ENCODE data around the gene CASP1. TPM values are rescaled to one million over a fixed set of nuclear protein-coding genes. Genes with fewer than 3 reads are reported as not detected.
A peak's percentile ranks its signal among the peaks of the same experiment; 100 is the strongest.
"Not testable (repeated sequence)": the region's sequence is repeated elsewhere in the genome, so short reads cannot be mapped to it uniquely, and the experiment has no call there.

CASP1 gene
- total RNA-seq (10 to 100 TPM; 52.9 to 66.7 TPM), total RNA-seq (35.7 to 73.7 reads per million in 2 donors)

DNA sequence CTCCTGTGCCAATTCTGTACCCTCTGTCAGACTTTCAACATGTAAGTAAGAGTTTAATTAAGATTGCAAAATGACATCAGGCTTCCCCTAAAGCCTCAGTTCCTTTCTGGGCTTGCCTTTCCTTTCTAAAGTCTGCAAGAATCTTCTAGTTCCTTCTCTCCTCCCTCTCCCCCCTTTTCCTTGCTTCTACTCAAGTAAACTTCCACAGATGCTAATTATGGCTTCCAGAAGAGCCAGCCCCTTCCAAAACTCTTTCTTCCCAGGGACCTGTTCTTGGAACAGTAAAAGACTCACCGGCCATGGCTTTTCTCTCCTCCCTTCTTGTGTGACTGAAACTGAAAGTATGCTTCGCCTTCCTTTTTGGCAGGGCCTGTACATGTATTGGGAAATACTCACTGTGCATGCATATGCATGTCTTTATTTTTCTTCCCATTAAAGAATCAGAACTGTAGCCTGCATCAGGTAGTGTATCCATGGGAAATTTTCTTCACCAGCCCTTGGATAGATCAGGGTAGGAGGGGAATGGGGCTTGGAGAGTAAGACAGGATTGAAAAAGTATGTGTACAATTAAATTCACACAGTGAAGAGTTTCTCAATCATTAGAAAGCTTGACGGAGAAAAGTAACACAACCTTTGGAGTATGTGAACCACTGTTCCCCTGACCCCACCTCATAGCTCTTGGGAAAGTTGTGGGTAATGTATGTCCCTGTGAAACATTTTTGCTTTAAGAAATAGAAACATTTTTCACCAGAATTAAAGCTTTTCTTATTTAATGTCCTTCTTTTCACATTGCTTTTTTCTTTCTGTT is at the start of gene CASP1:
Gene CASP1, minus strand, starts transcription at position 332 of the 808 bp plus-strand sequence. Its CDS starts 31 bp downstream, at position 301.
- no peaks in the 10 kb centered on the region for H3K9me3 ChIP-seq (ENCODE audit: control insufficient read depth, low read length, poor library complexity, severe bottlenecking)
- Mint-ChIP-seq H3K27ac (peak within 1 kb of the TSS; percentile 98), H3K4me3 (peak within 1 kb of the TSS; percentile 100), H3K36me3 (ENCODE audit: low read depth) (peaks cover 15% of the 10 kb centered on the region), H3K4me1 (peaks cover 29% of the 10 kb centered on the region), H3K27me3 (no peaks in the 10 kb centered on the region)
- DNase-seq (no peak), ATAC-seq (peak; percentile 75)

DNA sequence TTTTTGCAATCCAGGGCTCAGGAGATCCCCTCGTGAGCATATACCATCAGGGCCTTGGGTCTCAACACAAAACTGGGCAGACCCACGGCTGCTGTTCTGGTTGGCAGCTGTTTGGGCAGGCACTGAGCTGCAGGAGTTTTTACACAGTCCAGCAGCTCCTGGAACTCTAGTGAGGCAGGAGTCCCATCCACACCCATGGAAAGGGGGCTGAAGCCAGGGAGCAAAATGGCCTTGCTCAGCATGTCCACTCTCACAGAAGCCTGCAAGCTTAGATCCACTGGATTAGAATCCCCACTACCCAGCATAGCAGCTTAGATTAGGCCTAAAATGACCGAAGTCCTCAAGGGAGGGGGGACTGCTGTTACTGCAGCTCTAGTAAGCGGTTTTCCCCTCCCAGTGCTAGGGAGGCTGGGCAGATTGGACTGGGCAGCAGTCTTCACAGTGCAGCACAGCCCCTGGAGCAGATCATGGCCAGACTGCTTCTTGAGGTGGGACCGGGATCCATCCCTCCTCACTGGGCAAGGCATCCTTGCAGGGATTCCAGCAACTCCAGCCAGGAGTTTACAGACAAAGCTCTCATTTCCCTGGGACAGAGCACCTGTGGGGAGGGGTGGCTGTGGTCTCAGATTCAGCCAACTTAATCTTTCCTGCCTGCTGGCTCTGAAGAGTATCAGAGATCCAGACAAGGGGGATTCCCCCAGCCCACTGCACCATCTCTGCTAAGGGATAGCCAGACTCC is 46.6 kb upstream of the CASP1 start:
- H3K9me3 ChIP-seq (ENCODE audit: control insufficient read depth, low read length, poor library complexity, severe bottlenecking) = no peaks in the 10 kb centered on the region
- DNase-seq (no peak), ATAC-seq (no peak)
- Mint-ChIP-seq H3K27me3 (peaks cover 9% of the 10 kb centered on the region), H3K4me3 (no peak overlapping the region), H3K27ac (no peak overlapping the region), H3K36me3 (ENCODE audit: low read depth) (no peaks in the 10 kb centered on the region), H3K4me1 (peaks cover 12% of the 10 kb centered on the region)

- H3K4me1 Mint-ChIP-seq = peaks cover 12% of the 10 kb centered on the region
- H3K36me3 Mint-ChIP-seq (ENCODE audit: low read depth); DNase-seq; ATAC-seq; H3K27me3 Mint-ChIP-seq; H3K9me3 ChIP-seq (ENCODE audit: control insufficient read depth, low read length, poor library complexity, severe bottlenecking): not testable (repeated sequence)
- H3K27ac Mint-ChIP-seq = peak overlapping the region; percentile 0
- H3K4me3 Mint-ChIP-seq = peak overlapping the region; percentile 53
Observed at GRCh38 chr11:105080171-105080906, 45.4 kb upstream of the CASP1 start.

GRCh38 chr11:105078283-105078682 is 43.3 kb upstream of the CASP1 start:
- H3K9me3 ChIP-seq (ENCODE audit: control insufficient read depth, low read length, poor library complexity, severe bottlenecking) = no peaks in the 10 kb centered on the region
- Mint-ChIP-seq H3K4me1 (peaks cover 12% of the 10 kb centered on the region), H3K4me3 (no peak overlapping the region), H3K36me3 (ENCODE audit: low read depth) (no peaks in the 10 kb centered on the region), H3K27me3 (peaks cover 15% of the 10 kb centered on the region), H3K27ac (no peak overlapping the region)
- ATAC-seq (no peak), DNase-seq (no peak)

DNA sequence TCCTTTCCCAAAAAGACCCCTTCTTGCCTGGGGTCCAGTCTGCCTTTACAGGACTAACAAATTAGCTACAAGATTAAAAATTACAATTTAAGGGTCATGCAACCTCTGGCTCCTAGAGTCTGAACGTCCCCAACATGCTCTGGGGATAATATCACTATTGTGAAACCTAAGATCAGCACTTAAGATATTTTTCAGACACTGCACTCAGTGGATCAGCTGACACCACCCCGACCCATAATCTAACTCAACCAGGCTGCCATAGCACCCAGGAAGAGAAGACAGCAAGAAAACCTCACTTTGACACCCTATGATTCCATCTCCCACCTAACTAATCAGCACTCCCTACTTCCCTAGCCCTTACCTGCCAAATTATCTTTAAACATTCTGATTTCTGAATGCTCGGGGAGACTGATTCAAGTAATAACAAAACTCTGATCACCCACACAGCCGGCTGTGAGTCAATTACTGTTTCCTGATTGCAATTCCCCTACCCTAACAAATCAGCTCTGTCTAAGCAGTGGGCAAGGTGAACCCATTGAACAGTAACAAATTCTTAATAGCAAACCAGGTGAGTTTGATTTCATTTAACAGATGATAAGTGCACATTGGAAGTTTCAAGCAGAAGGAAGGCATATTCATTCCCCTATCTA is 42.3 kb upstream of the CASP1 start:
- H3K27ac Mint-ChIP-seq; DNase-seq; ATAC-seq; H3K36me3 Mint-ChIP-seq (ENCODE audit: low read depth); H3K9me3 ChIP-seq (ENCODE audit: control insufficient read depth, low read length, poor library complexity, severe bottlenecking): not testable (repeated sequence)
- Mint-ChIP-seq H3K27me3 (peaks cover 15% of the 10 kb centered on the region), H3K4me1 (peaks cover 12% of the 10 kb centered on the region), H3K4me3 (peak overlapping the region; percentile 44)

GRCh38 chr11:105074166-105074530 is 39.2 kb upstream of the CASP1 start:
- Mint-ChIP-seq H3K27me3 (peaks cover 15% of the 10 kb centered on the region), H3K4me3 (no peak overlapping the region), H3K4me1 (peaks cover 20% of the 10 kb centered on the region), H3K27ac (no peak overlapping the region), H3K36me3 (ENCODE audit: low read depth) (no peaks in the 10 kb centered on the region)
- ATAC-seq (no peak), DNase-seq (no peak)
- H3K9me3 ChIP-seq (ENCODE audit: control insufficient read depth, low read length, poor library complexity, severe bottlenecking) = no peaks in the 10 kb centered on the region

GRCh38 chr11:105073456-105074165 is 38.7 kb upstream of the CASP1 start:
- H3K9me3 ChIP-seq (ENCODE audit: control insufficient read depth, low read length, poor library complexity, severe bottlenecking) = no peaks in the 10 kb centered on the region
- H3K4me3 Mint-ChIP-seq = no peak overlapping the region
- H3K36me3 Mint-ChIP-seq (ENCODE audit: low read depth) = peaks cover 4% of the 10 kb centered on the region
- ATAC-seq = no peak
- DNase-seq = no peak
- H3K4me1 Mint-ChIP-seq = peaks cover 24% of the 10 kb centered on the region
- H3K27me3 Mint-ChIP-seq = peaks cover 15% of the 10 kb centered on the region
- no peak overlapping the region for H3K27ac Mint-ChIP-seq

DNA sequence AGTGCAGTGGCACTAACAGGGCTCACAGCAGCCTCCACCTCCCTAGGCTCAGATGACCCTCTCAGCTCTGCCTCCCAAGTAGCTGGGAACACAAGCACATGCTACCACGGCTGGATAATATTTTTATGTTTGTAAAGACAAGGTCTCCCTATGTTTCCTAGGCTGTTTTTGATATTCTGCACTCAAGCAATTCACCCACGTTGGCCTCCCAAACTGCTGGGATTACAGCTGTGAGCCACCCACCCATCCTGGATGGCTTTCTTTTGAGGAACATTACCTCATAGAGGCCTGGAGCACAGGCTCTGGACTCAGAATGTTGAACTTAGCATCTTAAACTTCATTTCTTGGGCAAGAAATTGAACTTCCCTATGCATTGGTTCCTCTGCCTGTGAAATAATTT is 37.1 kb upstream of the CASP1 start:
- not testable (repeated sequence) for H3K4me3 Mint-ChIP-seq; ATAC-seq; H3K36me3 Mint-ChIP-seq (ENCODE audit: low read depth); DNase-seq; H3K9me3 ChIP-seq (ENCODE audit: control insufficient read depth, low read length, poor library complexity, severe bottlenecking); H3K27ac Mint-ChIP-seq
- Mint-ChIP-seq H3K27me3 (peaks cover 10% of the 10 kb centered on the region), H3K4me1 (peaks cover 25% of the 10 kb centered on the region)

DNA sequence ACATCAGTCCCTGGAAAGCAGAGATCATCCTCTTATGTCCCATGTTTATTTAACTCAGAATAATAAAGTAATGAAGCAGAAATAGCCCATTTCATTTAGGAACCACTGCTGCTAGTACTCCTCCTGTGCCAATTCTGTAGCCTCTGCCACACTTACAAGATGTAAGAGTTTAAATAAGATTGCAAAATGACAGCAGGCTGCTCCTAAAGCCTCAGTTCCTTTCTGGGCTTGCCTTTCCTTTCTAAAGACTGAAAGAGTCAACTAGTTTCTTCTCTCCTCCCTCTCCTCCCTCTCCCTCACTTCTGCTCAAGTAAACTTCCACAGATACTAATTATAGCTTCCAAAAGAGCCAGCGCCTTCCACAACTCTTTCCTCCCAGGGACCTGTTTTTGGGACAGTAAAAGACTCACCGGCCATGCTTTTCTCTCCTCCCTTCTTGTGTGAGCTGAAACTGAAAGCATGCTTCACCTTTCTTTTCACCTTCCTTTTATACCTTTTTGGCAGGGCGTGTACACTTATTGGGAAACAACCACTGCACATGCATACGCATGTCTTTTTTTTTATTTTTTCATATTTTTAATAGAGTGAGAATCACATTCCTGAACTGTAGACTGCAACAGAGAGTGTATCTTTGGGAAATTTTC is 36.3 kb upstream of the CASP1 start:
- peak; percentile 64 for ATAC-seq

DNA sequence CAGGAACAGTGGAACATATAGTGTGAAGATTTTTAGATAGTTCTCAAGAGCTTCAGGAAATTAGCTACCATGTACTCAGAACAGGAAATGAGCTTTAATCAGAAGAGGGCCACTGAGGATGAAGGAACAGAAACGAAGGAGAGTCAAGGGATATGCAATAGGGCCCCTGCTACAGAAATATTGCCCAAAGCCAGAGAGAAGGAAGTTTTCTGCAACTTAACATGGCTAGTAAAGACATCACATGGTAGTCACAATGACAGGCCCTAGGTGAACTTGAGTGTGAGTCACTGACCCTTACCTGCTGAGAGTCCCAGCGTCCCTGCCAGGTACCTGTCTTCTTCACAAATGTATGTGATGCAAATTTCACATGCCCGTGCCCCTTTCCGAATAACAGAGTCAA is 35.4 kb upstream of the CASP1 start:
- H3K4me3 Mint-ChIP-seq = peak overlapping the region; percentile 93
- H3K27me3 Mint-ChIP-seq = peaks cover 6% of the 10 kb centered on the region
- H3K9me3 ChIP-seq (ENCODE audit: control insufficient read depth, low read length, poor library complexity, severe bottlenecking) = no peaks in the 10 kb centered on the region
- peaks cover 29% of the 10 kb centered on the region for H3K4me1 Mint-ChIP-seq
- ATAC-seq (peak; percentile 49), DNase-seq (no peak)
- peaks cover 7% of the 10 kb centered on the region for H3K36me3 Mint-ChIP-seq (ENCODE audit: low read depth)
- peak overlapping the region; percentile 93 for H3K27ac Mint-ChIP-seq

More for the DNA sequence above, 36.3 kb upstream of the CASP1 start:
- DNase-seq = no peak
- peaks cover 6% of the 10 kb centered on the region for H3K27me3 Mint-ChIP-seq
- peak overlapping the region; percentile 93 for H3K4me3 Mint-ChIP-seq
- no peaks in the 10 kb centered on the region for H3K9me3 ChIP-seq (ENCODE audit: control insufficient read depth, low read length, poor library complexity, severe bottlenecking)
- peaks cover 29% of the 10 kb centered on the region for H3K4me1 Mint-ChIP-seq
- H3K36me3 Mint-ChIP-seq (ENCODE audit: low read depth) = peaks cover 7% of the 10 kb centered on the region
- H3K27ac Mint-ChIP-seq = peak overlapping the region; percentile 93

DNA sequence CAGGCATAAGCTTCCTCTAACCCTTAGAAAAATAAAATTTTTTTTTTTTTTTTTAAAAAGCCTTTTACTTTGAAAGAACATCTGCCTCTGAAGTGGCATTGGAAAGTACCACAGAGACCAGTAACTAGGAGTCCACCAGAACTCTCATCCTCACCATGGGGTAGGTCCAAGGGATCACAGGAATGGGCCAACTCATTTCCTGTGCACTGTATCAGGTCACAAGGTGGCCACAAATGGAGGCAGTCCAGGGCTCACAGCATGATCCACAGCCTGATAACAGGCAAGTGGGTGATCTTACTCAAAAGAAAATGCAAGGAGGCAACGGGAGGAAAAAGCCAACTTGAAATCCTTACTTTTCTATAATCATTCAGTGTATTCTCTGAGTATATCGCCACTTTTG is 34.8 kb upstream of the CASP1 start:
- Mint-ChIP-seq H3K4me1 (peaks cover 29% of the 10 kb centered on the region), H3K4me3 (peak overlapping the region; percentile 93), H3K27ac (peak overlapping the region; percentile 93)
- not testable (repeated sequence) for H3K9me3 ChIP-seq (ENCODE audit: control insufficient read depth, low read length, poor library complexity, severe bottlenecking); H3K27me3 Mint-ChIP-seq; DNase-seq; H3K36me3 Mint-ChIP-seq (ENCODE audit: low read depth)
- peak; percentile 71 for ATAC-seq
